ENCODE data around the gene ZNF497.
A peak's percentile ranks its signal among the peaks of the same experiment; 100 is the strongest.
"Not testable (repeated sequence)": the region's sequence is repeated elsewhere in the genome, so short reads cannot be mapped to it uniquely, and the experiment has no call there.

The ZNF497 gene

DNA sequence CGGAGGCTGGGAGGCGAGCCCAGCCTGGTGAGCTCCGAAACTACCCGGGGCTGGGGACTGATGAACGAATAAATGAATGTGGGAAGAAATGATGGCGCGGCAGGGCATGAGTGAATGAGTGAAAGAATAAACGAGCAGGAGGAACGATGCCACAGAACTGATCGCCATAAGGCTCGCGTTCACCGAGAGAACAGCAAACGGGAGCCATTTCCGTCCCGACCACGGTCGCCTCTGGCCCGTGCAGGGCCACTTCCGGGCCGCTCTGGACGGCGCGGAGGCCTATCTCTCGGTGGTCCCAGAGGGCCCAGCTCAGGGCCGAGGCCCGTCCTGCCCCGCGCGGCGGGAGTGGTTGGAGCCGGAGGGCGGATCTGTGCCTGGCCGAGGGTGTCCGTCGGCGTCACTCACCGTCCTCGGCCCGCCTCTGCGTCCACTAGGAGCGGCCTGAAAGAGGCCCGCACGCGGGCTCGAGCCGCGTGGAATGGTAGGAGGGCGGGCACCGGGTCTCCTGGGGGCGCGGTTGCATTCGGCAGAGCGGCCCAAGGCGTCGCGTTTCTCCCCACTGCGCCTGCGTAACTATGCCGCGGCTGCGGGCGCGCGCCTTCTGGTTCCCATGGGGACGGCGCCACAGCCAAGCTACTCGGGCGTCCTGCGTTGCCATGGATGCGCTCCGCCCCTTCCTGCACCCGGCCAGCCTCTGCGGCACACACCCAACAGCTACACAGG is at the start of gene ZNF497:
TSS of gene ZNF497 (minus strand) at position 480 of the 723 bp plus-strand sequence. CDS start 5,116 bp downstream, outside the sequence.
- peak; percentile 95 for DNase-seq (ENCODE audit: low read depth)

DNA sequence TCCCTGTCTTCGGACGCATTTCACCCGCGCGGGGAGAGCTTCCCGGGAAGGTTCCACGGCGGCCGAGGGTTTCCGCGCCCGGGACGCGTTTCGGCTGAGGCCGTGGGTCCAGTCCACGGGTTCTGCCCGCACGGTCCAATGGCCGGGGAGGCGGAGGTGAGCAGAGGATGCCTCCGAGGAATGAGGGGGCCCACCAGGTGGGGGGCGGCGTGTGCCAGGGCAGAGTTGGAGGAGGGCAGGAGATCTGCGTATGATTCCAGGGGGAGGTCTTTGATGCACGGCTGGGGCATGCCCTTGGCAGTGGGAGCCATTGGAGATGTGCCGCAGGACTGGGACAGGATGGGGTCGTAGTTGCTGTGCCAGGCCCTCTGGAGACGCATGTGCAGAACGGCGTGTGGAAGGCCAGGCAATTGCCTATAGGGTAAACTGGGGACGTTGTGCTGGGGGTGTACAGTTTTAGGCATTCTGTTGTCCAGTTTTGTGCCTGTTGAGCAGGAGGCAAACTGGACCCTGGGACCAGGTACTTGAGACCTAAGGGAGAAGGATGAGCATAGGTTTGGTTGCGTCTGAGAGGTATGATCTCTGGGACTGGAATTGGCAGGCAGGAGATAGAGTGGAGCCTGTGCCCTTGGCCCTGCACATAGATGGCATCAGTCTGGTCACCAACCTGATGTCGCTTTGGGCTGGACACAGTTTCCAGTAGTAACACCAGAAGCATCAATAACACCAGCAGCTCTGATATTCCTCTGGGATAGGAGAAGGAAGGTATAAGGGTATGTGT is 46.6 kb upstream of the ZNF497 start:
- no peak for DNase-seq (ENCODE audit: low read depth)

DNA sequence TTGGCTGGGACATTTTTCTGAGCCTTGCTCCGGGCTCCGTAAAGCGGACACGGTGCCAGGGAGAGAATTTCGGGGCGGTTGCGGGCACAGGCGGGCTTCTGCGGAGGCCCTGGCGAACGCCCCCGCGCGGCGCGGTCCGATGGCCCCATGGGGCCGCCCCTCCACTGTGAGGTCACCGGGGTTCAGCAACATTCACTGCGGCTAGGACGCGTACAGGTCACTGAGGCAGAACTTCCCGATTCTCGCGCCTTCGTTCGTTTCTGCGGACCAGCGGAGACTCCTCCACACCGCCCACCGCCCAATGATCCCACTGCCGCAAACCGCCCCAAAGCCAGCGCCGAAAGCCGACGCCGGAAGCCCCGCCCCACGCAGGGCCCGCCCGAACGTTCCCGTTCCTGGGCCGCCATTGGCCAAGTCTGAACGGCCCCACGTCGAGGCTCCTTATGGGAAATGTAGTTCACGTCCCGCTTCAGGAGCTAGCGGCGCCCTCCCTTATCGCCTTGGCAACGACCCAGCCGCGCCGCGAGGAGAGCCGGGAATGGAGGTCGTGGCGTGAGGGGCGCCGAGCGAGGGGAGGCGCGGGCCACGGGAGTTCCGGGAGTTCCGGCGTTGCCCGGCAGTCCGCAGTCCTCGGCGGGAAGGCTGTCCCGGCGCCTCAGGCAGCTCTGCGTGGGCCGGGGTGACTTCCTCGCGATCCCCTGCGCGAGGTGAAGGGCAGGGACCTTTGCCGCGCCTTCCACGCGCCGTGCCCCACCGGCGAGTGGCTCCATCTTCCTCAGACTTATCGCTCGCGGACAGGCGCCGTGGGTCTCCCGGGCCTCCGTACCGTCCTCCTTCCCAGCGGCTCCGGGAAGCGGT is 45.8 kb upstream of the ZNF497 start, which contains the start of gene ZNF584:
TSS of gene ZNF584 (plus strand) at position 498 of the 858 bp plus-strand sequence. CDS start 499 bp downstream, outside the sequence.
- DNase-seq (ENCODE audit: low read depth): peak; percentile 88

DNA sequence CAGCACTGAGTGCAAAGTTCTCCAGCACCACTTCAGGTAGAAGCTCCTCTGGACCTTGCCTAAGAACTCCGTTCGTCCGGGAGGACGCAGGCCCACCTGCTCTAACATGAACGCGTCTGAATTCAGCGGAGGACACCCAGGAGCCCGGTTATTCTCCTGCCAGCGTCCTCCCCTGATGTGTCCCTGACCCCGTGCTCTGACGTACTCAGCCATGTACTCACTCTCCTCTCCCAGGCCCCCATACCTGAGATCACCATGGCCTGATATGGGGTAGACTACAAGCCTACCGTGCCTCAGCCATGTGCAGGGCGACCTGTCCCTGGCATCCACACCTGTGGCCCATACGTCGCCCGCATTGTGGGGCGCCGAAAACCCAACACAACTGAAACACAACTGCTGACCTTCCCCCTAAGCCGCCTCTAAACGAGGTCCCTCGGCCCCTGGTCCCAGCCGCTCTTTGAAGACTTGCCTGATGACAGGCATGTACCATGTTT is 45.2 kb upstream of the ZNF497 start:
- DNase-seq (ENCODE audit: low read depth): no peak

DNA sequence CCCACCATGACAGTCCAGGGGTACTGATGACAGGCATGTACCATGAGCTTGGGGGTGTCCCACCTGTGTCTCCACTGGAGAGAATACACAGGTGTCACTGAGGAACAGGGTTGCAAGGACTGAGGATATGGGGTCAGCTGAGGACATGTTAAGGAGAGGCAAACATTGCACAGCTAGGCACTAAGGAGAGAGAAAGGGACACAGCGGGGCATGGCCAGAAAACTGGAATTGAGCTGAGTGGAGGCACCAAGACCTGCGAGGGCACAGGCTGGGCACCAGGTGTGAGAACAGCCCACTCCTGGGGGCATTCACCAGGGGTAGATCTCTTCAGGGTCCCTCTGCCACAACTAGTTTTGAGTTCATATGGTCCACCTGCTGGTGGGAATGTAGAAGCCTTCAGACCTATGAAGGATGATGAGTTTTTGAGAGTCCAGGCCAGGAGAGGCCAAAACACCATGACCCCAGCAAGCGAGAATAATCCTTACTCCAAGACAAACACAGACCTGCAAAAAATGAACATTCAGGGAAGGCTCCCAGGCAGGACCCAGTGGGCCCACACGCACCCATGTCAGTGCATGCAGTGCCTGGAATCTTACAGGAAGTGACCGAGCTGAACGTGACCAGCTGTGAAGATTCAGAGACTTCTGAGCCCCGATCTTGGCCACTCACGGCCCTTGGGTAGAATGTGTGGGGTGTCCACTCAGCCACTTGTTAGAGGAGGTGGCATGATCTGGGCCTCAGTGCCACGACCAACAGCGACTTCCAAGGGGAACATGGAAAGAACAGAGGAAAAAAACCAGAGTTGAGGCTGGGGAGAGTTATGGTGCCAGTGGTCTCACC is 44.5 kb upstream of the ZNF497 start:
- DNase-seq (ENCODE audit: low read depth): no peak

DNA sequence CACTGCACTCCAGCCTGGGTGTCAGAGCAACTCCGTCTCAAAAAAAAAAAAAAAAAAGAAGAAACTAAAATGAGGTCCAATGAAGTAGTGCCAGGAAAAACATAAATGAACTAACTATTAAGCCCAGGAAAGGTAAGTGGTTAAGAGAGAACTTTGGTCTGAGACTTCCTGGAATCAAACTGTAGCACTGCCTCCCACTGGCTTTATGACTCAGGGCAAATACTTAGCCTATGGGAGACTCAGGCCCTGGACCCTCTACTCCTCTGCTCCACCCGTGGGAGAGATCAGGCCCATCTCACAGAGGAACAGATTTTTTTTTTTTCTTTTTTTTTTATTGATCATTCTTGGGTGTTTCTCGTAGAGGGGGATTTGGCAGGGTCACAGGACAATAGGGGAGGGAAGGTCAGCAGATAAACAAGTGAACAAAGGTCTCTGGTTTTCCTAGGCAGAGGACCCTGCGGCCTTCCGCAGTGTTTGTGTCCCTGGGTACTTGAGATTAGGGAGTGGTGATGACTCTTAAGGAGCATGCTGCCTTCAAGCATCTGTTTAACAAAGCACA is 41.4 kb upstream of the ZNF497 start:
- DNase-seq (ENCODE audit: low read depth): not testable (repeated sequence)

DNA sequence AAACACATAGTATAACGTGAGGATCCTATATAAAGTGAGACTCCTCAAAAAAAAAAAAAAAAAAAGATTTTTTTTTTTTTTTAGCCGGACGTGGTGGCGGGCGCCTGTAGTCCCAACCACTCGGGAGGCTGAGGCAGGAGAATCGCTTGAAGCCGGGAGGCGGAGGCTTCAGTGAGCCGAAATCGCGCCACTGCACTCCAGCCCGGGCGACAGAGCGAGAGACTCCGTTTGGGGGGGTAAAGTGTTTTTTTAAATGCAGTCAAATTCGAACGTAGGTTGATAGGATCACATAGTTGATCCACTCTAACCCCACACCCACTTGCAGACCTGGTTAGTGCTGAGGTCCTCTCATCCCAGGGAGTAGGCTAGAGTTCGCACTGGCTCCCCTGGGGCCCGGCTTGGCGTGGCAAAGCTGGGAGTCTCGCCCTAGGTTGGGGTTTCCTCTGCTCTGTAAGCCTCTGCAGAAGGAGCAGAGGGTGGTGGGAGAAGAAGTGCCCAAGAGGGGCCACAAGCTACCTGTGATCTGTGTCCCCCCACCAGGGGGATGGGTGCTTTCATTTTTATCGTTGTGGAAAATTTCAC is 39.4 kb upstream of the ZNF497 start:
- DNase-seq (ENCODE audit: low read depth): no peak

DNA sequence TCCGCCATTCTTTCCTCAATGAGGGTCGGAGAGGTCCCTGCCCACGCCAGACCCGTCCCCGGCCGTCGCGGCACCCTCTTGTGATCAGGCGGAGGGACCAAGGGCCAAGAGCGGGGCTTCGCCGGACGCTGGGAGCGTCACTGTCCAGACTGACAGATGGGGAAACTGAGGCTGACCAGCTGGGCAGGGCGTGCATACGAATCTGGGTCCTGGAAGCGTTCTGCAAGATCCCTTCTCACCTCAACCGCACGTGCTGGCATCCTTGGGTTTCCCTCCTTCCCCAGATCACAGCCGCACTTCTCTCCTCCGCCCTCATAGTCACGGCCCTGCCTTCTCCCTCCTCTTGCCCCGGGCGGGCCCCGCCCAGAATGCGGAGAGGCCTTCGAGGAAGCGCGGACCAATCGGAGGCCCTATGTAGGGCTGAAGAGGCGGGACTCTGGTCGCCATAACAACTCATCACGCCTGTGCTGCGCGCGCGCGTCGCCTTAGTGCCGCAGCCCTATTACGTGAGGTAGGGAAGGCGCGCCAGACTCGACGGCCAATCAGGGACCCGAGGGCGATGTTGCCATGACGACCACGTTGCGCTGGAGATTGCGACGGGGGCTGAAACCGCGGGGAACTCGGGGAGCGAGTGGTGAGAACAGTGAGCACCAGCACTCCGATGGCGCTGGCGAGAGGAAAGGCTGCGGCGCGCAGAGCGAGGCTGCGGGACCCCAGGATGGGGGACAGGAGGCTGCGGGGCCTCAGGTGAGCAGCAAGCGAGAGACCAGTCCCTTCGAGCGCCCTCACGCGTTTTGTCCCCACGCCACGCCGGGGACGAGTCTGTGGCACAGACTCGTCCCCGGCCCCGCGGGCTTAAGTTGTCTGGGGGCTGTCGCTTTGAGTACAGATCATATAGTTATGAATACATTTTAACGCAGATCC is 38.6 kb upstream of the ZNF497 start:
- DNase-seq (ENCODE audit: low read depth): peak; percentile 99

DNA sequence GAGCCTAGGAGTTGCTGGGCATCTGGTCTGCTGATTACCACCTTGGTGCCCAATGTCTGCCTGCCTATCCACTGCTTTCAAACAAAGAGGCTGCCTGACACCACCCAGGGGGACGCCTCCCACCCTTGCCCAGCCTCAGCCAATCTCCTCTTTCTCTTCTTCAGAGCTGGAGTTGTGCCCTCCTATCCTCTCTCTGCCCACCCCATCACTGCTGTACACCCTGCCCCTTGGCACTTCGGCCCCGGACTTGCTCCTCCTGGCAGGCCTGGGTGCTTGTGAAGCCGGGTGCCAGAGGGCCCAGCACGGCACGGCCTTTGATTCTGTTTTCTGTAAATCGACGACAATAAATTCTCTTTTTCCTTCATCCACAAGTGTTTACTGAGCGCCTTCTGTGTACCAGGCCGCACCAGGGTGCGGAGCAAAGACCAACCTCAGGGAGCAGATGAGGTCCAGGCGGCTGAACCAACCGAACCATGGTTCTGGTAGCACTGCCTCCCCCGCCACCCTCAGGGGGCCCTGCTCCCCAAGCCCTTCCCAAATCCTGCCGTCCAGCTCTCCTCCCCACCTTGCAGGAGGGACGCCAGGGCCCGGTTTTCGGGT is 37.9 kb upstream of the ZNF497 start:
- no peak for DNase-seq (ENCODE audit: low read depth)

DNA sequence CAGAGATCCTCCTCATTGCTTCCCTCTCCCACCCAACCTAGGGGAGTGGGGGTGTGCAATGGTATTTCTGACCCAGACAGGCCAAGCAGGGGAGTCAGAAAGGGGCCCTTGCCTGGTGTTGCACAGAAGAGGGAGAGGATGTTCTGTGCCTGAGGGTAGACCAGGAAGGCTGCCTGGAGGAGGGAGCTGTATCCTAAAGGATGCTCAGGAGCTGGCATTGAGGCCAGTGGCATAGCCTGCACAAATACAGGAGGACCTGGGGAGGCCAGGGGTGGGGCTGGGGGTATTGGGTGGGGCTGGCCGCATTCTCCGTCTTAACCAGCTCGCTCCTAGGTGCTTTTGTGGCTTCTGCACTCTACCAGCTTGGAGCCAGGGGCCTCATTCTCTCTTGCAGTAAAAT is 37.4 kb upstream of the ZNF497 start:
- no peak for DNase-seq (ENCODE audit: low read depth)

DNA sequence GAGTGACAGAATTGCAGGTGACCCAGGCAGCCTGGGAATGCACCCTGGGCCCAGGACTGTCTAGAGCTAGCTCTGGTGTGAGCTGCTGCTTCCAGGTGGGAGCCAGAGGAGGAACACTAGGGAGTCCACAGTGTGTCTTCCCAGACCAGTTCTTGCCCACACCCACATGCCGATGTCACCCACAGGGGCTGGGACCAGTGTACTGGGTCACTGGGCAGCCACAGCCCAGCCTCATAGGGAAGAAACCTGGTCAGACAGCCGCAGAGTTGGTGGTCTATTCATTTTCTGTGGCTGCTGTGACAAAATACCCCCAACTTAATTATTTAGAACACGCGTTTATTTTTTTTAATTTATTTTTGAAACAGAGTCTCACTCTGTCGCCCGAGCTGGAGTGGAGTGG is 36.0 kb upstream of the ZNF497 start:
- no peak for DNase-seq (ENCODE audit: low read depth)

DNA sequence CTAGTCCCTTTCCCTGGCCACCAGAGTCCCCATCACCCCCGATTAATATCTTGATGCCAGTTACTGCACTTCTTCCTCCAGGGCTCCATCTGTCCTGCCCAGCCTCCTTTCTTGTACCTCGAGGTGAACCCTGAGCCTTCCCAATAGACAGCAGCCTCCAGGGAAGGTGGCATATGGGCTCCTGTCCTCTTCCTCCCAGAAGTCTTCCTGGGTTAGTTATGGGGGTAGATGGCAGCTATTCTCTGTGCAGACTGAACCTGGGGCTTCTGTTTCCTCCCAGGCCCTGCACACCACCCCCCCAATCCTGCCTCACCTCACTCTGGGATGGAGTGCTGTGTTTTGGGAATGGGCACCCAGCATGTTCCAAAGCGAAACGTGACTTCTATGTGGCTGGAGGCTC is 35.5 kb upstream of the ZNF497 start:
- no peak for DNase-seq (ENCODE audit: low read depth)

DNA sequence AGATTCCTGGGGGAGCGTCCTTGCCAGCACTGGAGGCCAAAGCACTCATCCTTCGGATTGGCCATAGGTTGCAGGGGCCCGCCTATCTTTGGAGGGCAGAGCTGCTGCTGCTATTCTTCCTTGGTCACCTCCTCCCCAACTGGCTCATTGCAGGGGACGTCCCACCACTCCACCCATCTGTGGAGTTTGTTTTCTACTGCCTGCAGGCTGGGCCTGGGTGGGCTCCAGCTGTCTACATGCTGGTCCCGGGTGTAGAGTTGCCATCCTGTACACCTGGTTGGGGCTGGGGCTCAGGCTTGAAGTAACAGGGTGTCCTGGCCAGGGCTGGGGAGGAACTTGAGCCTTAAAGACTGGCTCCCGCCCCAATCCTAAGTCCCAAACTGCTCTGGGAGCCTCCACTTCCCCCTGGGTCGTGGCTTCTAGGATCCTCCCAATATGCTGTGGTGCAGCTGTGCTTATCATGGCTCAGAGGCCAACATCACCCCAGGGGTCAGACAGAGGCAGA is 35.0 kb upstream of the ZNF497 start:
- no peak for DNase-seq (ENCODE audit: low read depth)

DNA sequence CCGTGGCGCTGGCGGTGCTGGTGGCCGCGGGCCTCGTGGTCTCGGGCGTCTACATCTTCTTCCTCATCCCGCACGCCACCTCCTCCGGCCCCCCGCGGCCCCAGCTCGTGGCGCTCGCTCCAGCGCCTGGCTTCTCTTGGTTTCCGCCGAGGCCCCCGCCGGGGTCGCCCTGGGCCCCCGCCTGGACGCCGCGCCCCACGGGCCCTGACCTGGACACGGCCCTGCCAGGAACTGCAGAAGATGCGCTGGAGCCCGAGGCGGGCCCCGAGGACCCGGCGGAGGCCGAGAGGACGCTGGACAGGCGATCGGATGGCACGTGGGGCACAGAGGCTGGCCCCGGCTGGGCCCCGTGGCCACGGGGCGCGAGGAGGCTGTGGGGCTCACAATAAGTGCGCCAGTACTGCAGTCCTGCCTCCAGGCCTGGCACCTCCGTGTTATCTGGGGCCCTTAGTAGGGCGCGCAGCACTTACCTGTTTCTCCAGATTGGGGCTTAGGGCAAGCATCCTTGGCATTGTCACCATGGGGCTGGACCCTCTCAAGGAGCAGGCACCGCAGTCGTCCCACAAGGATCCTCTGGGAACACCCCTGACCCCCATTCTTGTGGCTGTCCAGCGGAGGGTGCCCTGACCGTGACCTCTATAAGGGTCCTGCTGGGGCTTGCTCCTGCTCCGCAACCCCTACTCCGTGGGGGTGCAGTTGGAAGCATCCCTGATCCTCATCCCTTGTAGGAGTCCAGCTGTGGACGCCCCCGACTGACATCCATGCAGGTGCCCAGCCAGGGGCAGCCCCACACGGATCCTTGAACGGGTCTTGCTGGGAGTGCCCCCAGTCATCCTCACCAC is 34.4 kb upstream of the ZNF497 start:
- DNase-seq (ENCODE audit: low read depth): no peak

DNA sequence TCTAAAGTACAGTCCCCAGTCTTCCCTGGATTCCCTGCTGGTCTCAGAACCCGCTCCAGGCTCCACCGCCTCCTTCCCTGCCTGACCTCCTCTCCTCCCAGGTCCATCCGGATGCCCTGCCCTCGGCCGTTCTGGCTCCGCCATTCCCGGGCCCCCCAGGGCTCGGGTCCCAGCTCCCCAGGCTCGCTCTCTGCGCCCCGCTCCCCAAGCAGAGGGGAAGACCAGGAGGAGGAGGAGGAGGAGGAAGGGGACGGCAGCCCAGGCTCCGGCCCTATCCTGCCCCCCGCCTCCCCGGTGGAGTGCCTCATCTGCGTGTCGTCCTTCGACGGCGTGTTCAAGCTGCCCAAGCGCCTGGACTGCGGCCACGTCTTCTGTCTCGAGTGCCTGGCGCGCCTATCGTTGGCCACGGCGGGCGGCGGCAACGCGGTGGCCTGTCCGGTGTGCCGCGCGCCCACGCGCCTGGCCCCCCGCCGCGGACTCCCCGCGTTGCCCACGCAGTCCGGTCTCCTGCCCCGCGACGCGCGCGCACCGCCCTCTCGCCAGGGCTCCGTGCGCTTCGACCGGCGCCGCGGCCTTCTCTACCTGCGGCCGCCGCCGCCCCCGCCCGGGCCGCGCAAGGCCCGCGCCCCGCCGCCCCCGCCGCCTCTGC is 33.6 kb upstream of the ZNF497 start:
- DNase-seq (ENCODE audit: low read depth): no peak

DNA sequence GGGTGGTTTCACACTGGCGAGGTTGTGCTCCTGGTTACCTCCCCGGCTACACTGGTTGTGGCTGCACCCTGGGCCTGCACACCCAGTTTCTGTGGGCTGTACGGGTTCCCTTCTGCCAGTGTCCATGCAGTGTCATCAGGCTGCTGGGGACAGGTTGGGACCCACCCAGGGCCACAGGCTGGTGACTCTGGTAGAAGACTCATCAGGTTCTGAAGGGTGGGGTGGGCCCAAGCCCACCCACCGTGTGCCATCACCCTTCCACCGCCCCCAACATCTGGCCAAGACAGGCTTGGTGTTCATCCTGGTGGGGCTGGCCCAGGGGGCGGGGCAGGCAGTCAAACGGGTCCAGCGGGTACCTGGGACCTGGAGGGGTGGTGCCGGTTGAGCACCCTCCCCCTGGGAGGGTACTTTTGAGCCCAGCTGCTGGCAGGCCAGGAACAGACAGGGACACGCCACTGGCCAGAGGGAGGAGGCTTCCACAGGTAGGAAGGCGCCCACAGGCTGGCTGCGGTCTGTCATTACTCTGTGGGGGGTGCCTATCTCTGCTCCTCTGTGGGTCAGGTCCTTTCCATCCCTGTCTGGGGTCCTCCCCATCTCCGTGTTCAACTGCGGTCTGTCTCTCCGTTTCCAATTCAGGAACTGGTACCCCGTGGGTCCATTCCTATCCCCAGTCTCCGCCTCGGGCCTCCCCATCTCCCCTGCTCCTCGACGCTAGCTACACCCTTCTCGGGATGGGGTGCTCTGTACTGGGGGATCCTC is 32.8 kb upstream of the ZNF497 start, which contains the start of gene RNF225:
TSS of gene RNF225 (plus strand) at position 437 of the 759 bp plus-strand sequence. CDS start 434 bp downstream, outside the sequence.
- no peak for DNase-seq (ENCODE audit: low read depth)
